ENCODE measurements around the gene RNF14. TPM values are rescaled to one million over a fixed set of nuclear protein-coding genes. Genes with fewer than 3 reads are reported as not detected.
"Not testable (repeated sequence)": the region's sequence is repeated elsewhere in the genome, so short reads cannot be mapped to it uniquely, and the experiment has no call there.

Gene RNF14
- total RNA-seq, 4 donors from 2014 or later, result 11.9 to 45.0 (median 23.6) TPM

- Histone ChIP-seq H3K27ac (no peak overlapping the region), H3K4me1 (no peaks in the 10 kb centered on the region), H3K36me3 (no peaks in the 10 kb centered on the region), H3K9me3 (no peaks in the 10 kb centered on the region), H3K27me3 (no peaks in the 10 kb centered on the region), H3K4me3 (no peak overlapping the region)
- TF ChIP-seq CTCF (IDR thresholded peaks at IDR 0.05) (no peak), POLR2A (IDR thresholded peaks at IDR 0.05) (no peak)
- WGBS, 2 donors, result 93 to 100% methylated on average over 2 of the region's 2 CpGs
- intact Hi-C loops (cut with DNase I), result no loop called here
- DNase-seq, result no peak
Observed at GRCh38 chr5:142032150-142032549, 63.2 kb downstream of the RNF14 start.

- DNase-seq, result no peak
- no peaks in the 10 kb centered on the region for H3K36me3 ChIP-seq
- no peaks in the 10 kb centered on the region for H3K27me3 ChIP-seq
- no peaks in the 10 kb centered on the region for H3K9me3 ChIP-seq
- intact Hi-C loops (cut with DNase I), result no loop called here
- H3K27ac ChIP-seq, result no peak overlapping the region
- H3K4me3 ChIP-seq, result no peak overlapping the region
- TF ChIP-seq POLR2A (IDR thresholded peaks at IDR 0.05) (no peak), CTCF (IDR thresholded peaks at IDR 0.05) (no peak)
- 71 to 81% methylated on average over 19 of the region's 19 CpGs for WGBS, 2 donors
- H3K4me1 ChIP-seq, result no peaks in the 10 kb centered on the region
Observed at GRCh38 chr5:142032747-142033631, 64.1 kb downstream of the RNF14 start.

GRCh38 chr5:142033632-142034567, 65.0 kb downstream of the RNF14 start:
- H3K36me3 ChIP-seq, result not testable (repeated sequence)

GRCh38 chr5:142034994-142035393, 66.1 kb downstream of the RNF14 start:
- H3K27ac ChIP-seq, result no peak overlapping the region
- no peak for TF ChIP-seq POLR2A (IDR thresholded peaks at IDR 0.05)
- no peak for TF ChIP-seq CTCF (IDR thresholded peaks at IDR 0.05)
- no peaks in the 10 kb centered on the region for H3K27me3 ChIP-seq
- intact Hi-C loops (cut with DNase I), result no loop called here
- no peaks in the 10 kb centered on the region for H3K36me3 ChIP-seq
- H3K4me3 ChIP-seq, result no peak overlapping the region
- no peaks in the 10 kb centered on the region for H3K9me3 ChIP-seq
- no peaks in the 10 kb centered on the region for H3K4me1 ChIP-seq
- no peak for DNase-seq

More at GRCh38 chr5:142033632-142034567, 65.0 kb downstream of the RNF14 start:
- H3K9me3 ChIP-seq; H3K4me1 ChIP-seq; H3K27me3 ChIP-seq; H3K27ac ChIP-seq; intact Hi-C loops (cut with DNase I); DNase-seq; H3K4me3 ChIP-seq: not testable (repeated sequence)
- WGBS, 2 donors, result 83 to 88% methylated on average over 15 of the region's 15 CpGs

- no peak for DNase-seq
- Histone ChIP-seq H3K9me3 (no peaks in the 10 kb centered on the region), H3K36me3 (no peaks in the 10 kb centered on the region), H3K4me1 (no peaks in the 10 kb centered on the region), H3K27me3 (no peaks in the 10 kb centered on the region), H3K4me3 (no peak overlapping the region), H3K27ac (no peak overlapping the region)
- TF ChIP-seq POLR2A (IDR thresholded peaks at IDR 0.05), result no peak
- TF ChIP-seq CTCF (IDR thresholded peaks at IDR 0.05), result no peak
- 73 to 78% methylated on average over 2 of the region's 13 CpGs for WGBS, 2 donors
- intact Hi-C loops (cut with DNase I), result no loop called here
Observed at GRCh38 chr5:142036918-142037317, 68.0 kb downstream of the RNF14 start.

- H3K9me3 ChIP-seq; DNase-seq; H3K27me3 ChIP-seq; H3K36me3 ChIP-seq; H3K27ac ChIP-seq; H3K4me1 ChIP-seq; intact Hi-C loops (cut with DNase I); H3K4me3 ChIP-seq: not testable (repeated sequence)
- 85 to 87% methylated on average over 3 of the region's 3 CpGs for WGBS, 2 donors
Observed at GRCh38 chr5:142037599-142037998, 68.7 kb downstream of the RNF14 start.

Measured in esophagus squamous epithelium (tissue), 5 donors.